OCI-M2 (cell line): ENCODE results near the gene SYTL2.
"Not testable (repeated sequence)": the region's sequence is repeated elsewhere in the genome, so short reads cannot be mapped to it uniquely, and the experiment has no call there.

Experiments used
- DNase-seq: peaks from one replicate; lab custom pipeline; 2025; ENCODE audit not compliant: unreplicated experiment; lab: John Stamatoyannopoulos, UW

SYTL2 gene, protein sequence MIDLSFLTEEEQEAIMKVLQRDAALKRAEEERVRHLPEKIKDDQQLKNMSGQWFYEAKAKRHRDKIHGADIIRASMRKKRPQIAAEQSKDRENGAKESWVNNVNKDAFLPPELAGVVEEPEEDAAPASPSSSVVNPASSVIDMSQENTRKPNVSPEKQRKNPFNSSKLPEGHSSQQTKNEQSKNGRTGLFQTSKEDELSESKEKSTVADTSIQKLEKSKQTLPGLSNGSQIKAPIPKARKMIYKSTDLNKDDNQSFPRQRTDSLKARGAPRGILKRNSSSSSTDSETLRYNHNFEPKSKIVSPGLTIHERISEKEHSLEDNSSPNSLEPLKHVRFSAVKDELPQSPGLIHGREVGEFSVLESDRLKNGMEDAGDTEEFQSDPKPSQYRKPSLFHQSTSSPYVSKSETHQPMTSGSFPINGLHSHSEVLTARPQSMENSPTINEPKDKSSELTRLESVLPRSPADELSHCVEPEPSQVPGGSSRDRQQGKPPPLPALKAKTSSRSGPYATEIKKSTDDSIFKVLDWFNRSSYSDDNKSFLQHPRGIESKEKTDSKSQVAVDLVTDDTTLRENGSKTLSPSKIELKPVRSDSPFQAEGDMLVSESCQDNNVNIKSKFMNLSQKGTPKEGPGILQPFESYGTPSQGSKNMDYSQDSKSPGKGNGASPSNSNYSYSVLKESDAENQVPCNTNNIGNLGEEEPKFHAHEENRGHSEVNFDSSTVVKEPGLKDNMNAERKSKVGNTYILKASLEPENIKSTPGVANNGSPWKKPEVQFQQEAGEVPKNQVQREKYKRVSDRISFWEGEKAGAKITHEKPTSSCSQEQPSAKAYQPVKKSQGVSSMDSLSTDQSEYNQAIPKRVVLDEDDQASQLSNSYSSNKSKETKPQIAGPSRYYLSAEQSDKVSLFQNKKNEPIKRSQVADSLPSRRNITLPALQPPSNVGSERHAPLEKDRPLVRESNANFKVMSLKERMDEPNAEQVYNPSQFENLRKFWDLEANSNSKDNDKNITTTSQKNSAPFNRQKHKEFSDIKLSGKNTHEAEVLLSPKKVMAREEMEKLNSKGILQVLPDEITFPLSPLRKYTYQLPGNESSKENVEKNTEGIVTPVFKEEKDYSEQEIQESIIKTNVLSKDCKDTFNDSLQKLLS (N-terminal part only)

DNA sequence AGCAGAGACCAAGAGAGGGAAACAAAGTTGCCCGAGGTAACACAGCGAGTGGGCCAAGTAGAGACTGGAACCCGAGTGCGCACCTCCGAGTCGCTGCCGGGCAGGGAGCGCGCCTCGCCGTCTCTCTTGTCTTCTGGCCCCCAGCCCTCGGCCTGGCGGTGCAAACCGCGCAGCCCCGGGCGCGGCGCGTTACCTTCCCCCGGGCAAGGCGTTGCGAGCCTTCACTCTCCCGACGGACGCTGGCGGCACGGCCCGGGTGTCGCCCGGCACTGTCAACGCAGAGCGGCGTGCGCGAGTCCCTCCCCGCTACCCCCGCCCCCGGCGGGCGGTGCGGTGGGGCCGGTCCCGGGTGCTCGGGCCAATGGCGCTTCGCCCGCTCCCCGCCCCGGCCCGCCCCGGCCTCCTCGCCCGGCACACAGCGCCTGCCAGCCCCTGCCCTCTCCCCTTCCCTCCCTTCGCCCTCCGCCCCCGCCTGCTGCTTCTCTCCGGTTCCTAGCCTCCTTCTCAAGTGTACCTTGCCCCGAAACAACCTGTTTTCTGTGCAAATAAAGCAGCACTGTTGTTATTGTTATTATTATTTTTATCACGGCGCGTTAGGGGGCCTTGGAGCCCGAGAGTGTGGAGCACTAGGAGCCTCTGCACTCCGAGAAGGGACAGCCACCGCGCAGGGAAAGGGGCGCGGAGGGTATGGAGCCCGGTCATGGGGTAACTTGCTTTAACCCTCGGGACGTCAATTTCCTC is at the start of gene SYTL2:
SYTL2 (minus strand) TSS at position 271 of the 741 bp plus-strand sequence. CDS start 53,416 bp downstream, outside the sequence.
- DNase-seq: no peak

DNA sequence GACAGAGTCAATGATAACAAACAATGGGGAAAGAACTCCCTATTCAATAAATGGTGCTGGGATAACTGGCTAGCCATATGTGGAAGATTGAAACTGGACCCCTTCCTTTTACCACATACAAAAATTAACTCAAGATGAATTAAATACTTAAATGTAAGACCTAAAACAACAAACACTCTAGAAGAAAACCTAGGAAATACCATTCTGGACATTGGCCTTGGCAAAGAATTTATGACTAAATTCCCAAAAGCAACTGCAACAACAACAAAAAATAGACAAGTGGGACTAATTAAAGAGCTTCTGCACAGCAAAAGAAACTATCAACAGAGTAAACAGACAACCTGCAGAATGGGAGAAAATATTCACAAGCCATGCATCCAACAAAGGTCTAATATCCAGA is 48.6 kb upstream of the SYTL2 start:
- not testable (repeated sequence) for DNase-seq

DNA sequence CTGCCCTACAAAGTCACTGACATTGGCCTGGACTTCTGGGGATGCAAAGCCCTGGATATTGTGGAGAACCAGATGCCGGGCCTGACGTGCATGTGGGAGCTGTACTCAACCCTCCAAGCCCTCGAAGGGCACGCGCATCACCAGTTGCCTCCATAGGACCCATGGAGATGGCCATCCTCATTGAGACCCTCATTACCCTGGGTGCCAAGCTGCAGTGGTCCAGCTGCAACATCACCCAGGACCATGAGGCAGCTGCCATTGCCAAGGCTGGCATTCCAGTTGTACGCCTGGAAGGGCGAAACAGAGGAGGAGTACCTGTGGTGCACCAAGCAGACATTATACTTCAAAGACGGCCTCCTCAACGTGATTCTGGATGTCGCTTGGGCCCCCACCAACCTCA is 46.2 kb upstream of the SYTL2 start:
- no peak for DNase-seq

DNA sequence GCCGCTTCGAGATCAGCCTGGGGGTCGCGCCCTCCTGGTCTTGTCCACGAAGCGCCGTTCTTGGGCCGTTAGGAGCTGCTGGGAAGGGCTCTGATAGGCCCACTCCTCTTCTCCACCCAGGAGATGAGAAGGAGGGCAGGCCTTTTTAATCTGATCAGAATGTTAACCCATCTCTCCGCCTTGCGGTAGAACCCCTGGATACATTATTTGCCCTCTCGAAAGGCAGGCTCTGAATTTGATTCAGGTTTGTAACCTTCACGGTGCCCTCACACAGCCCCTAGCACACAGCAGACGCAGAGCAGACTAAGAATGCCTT is 44.4 kb upstream of the SYTL2 start, which contains the start of gene CCDC83:
CCDC83 (plus strand) TSS at position 43 of the 316 bp plus-strand sequence. CDS start 9,741 bp downstream, outside the sequence.
- DNase-seq: no peak

DNA sequence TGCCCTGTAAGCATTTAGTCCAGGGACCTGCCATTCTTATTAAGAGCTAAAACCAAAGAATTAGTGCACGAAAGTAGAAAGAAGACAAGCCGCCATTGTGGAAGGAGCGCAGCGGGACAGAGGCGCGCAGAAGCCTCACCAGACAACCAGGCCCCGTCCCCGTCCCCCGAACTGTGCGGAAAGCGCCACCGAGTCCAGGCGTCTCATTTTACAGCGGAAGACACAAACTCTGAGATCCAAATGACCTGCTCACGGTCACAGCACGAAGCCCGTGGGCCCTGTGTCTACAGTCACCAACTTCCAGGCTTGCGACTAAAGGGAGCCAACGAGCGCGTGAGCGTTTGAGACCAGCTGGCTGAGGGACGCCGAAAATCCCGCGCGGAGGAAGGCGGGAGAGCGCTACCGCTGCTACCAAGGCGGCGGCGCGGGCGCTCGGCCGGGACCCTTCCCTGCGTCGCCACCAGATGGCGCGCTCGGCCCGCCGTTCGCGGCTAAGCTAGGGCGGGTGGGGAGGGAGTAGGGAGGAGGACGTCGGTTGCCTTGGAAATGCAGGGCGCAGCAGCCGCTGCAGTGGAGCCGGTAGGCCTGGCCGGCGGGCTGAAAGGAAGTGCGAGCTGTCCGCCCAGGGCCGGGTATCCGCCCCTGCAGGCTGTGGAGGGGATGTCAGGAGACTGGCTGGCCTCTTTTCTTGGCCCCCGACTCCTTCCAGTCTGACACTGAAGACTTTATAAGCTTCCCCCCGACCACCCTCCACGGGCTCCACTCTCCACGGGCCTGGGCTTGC is 43.8 kb upstream of the SYTL2 start:
- peak; percentile 66 for DNase-seq

DNA sequence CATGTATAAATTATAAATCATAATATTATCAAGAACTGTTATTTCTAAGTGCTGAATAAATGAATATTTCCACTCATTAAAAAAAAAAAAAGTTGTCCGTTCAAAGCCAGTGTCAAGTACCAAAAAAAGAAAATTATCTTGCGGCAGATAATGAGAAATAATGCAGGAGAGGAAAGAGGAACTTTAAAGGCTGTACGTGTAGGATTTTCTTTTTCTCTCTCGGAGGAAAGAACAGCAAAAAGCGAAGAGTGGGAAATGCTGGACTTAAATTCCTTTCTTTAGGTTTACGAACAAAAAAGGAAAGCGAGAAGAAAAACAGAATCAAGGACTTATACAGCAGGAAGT is 43.2 kb upstream of the SYTL2 start:
- DNase-seq: no peak

DNA sequence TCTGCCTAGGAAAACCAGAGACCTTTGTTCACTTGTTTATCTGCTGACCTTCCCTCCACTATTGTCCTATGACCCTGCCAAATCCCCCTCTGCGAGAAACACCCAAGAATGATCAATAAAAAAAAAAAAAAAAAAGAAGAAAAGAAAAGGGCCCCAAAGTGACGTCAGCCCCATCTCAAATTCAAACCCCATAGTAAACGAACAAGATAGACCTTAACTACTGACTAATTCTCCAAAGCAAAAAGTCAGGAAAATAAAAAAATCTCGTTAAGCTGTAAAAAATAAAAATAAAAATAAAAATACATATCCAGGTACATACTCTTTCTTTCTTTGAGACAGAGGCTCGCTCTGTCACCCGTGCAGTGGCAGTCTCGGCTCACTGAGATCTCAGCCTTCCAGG is 42.6 kb upstream of the SYTL2 start:
- DNase-seq: not testable (repeated sequence)

DNA sequence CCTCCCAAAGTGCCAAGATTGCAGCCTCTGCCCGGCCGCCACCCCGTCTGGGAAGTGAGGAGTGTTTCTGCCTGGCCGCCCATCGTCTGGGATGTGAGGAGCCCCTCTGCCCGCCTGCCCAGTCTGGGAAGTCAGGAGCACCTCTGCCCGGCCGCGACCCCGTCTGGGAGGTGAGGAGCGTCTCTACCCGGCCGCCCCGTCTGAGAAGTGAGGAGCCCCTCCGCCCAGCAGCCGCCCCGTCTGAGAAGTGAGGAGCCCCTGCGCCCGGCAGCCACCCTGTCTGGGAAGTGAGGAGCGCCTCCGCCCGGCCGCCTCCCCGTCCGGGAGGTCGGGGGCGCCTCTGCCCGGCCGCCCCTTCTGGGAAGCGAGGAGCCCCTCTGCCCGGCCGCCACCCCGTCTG is 41.8 kb upstream of the SYTL2 start:
- DNase-seq: not testable (repeated sequence)

DNA sequence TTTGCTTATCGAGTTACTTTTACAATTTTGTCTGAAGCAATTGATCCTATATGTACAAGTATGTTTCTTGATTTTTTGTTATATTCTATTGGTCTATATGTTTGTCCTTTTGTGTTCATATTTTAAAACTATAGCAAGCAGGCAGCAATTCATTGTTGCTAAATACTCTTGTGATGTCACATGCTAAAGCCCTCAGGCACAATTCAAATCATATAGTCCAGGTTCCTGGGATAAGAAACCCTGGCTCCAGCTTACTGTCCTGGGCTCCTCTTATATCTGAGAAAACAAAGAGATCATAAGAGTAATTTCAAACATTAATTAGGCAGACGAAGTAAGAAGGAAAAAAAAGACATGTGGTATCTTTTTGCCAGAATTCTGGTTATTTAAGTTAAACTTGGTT is 37.6 kb upstream of the SYTL2 start:
- no peak for DNase-seq

DNA sequence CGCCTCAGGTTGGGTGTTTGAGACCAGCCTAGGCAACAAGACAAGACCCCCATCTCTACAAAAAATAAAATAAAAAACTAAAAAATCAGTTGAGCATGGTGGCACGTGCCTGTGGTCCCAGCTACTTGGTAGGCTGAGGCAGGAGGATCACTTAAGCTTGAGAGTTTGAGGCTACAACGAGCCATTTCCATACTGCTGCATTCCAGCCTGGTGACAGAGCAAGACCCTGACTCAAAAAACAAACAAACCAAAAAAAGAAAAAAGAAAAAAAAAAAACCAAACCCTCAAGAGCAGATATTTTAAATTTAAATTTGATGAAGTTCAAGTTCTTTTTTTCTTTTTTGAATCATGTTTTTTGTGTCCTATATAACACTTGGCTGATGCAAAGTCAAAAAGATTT is 37.1 kb upstream of the SYTL2 start:
- no peak for DNase-seq

DNA sequence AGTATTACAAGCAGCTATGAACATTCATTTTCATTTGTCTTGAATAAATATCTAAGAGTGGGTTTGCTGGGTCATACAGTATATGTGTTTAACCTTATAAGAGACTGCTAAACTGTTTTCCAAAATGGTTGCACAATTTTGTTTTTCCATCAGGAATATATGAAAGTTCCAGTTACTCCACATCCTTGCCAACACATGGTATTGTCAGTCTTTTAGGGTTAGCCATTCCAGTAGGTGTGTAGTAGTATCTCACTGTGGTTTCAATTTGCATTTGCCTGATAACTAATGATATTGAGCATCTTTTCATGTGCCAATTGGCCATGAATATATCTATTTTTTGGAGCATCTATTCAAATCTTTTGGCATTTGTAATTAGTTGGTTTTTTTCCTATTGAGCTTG is 36.5 kb upstream of the SYTL2 start:
- DNase-seq: no peak

DNA sequence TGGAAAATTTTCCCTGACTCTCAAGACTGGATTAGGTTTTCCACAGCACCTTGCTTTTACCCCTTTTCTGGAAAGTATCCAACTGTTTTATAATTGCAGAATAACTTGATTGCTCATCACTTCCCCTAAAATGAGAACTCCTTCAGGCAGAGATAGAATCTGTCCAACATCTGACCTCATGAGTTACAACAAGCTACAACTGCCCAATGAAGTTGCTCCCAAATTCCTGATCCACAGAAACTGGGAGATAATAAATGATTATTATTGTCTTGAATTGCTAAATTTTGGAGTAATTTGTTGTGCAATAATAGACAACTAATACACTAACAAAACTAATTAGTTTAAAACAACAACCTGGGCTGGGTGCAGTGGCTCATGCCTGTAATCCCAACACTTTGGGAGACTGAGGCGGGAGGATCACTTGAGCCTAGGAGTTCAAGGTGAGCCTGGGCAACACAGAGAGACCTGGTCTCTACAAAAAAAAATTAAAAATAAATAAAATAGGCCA is 34.2 kb upstream of the SYTL2 start:
- DNase-seq: no peak

DNA sequence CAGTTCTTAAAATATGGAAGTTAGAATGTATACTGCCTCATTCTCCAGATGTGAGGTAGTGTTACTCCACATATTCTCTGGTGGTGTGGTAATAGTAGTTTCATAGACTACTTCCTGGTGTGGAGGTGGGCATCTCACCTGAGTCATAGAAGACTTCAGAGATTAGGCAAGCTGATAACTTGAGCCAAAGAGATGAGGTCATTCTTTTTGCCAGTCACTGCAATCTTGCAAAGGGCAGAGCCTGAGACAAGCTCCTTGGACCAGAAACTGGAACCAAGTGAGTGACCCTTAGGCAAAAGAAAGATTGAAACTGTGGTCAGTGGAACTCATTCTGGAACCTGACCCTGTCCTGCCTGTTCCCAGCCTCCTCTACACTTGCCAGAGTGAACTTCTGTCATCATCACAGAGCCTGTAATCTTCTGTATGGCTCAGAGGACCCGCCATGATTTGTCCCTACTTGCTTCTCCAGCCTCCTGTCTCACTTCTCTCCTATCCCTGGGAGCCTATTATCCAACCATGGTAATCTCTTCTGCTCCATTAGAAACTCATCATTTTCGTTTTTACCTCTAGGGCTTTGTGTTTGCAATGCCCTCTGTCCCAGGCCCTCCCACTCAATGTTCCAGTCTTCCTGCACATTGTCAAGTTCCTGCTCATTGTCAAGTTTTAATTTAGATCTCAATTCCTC is 33.6 kb upstream of the SYTL2 start:
- DNase-seq: no peak

DNA sequence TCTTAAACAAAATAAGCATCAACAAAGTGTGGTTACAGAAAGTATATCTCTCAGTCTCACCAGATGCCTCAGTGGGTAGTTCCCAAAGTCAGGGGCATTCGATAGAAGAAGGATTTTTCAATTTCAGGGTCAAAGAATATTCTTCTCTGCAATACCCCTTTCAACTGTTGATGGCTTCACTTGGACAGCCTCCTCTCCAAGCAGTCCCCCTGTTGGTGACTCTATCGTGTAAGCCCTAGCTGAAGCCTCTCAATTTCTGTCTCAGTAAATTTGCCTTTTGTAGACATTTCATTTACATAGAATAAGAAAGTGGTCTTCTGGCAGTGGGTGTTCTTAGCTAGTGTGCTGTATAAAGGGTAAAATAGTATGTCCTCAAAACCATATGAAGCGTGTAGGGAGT is 33.0 kb upstream of the SYTL2 start:
- DNase-seq: no peak

DNA sequence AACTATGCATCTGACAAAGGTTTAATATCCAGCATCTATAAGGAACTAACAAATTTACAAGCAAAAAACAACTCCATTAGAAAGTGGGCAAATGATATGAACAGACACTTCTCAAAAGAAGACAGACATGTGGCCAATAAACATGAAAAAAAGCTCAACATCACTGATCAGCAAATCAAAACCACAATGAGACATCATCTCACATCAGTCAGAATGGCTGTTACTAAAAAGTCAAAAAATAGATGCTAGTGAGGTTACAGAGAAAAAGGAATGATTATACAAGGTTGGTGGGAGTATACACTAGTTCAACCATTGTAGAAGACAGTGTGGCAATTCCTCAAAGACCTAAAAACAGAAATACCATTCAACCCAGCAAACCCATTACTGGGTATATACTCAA is 30.0 kb upstream of the SYTL2 start:
- not testable (repeated sequence) for DNase-seq

DNA sequence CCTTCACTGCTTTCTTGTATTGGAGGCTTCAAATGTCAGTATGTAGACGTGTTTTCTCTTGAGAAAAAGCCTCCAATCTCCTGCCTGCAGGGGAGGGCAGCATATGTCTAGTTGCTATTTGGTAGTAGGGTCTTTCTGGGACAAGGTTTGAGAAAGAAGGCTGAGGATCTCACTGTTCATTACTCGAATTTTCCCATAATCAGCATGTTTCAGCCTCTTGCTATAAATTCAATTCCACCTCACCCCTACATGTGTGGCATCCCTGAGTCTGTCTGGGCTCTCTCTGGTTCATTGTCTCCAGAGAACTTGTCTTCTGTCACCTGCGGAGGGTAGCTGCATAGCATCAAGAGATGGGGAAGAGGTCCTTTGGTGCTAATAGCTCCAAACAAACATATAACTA is 24.8 kb upstream of the SYTL2 start:
- no peak for DNase-seq

DNA sequence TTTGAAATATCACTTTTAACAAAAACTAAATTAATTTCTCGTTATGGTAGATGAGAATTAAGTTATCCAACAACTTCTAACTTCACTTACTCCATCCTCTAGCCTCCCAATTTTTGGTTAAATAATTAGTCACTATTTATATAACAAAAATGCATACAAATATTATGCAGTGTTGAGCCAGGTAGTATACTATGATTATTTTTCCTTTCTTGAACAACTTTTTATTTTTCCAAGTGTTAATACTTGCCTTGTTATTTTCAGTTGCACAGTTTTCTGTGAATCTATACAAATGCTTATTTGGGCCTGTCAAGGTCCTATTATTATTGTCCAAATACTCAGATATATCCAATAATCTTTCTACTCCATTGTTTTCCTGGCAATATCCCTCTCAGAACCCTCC is 24.3 kb upstream of the SYTL2 start:
- no peak for DNase-seq

DNA sequence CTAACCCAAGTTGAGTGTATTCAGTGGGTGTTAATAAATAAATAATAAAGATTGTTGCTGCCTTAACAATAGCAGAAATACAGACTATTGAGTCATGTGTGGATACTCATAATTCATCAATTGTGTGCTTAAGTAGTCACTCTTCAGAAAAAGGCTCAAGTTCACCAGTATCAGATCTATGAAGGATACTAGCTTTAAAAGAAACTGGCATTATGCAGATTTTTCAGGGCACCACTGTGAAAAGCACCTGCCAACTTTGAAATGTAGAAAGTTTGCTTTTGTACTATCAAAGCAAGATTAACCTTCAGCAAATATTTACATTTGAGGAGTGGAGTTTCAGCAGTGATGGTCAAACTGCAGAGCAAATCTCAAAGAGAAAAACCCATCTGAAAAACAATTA is 20.1 kb upstream of the SYTL2 start:
- no peak for DNase-seq

DNA sequence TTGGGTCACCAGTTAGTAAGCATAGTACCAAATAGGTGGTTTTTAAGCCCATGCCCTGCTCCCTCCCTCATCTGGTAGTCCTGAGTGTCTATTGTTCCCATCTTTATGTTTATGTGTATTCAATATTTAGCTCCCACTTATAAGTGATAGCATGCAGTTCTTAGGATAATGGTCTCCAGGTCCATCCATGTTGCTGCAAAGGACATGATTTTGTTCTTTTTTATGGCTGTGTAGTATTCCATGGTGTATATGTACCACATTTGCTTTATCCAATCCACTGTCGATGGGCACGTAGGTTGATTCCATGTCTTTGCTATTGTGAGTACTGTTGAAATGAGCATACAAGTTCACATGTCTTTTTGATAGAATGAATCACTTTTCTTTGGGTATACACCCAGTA is 18.2 kb upstream of the SYTL2 start:
- no peak for DNase-seq

DNA sequence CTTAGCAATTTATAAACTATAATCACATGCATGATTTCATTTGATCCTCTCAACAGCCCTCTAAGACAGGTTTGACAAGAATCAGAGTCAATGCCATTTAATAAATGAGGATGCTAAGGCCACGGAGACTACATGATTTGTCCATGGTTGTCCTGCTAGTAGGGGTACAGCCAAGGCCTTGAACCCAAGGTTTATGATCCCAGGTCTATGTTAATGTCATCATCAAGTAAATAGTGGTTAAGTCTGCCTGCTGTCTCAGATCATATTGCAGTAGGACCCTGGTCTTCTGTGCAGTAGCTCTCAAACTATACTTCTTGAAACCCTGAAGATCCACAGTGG is 17.7 kb upstream of the SYTL2 start:
- no peak for DNase-seq
